ENCODE measurements around the gene C4BPB. TPM values are rescaled to one million over a fixed set of nuclear protein-coding genes. Genes with fewer than 3 reads are reported as not detected.

C4BPB gene
- total RNA-seq, 1 experiment from 2014 or later: not detected

GRCh38 chr1:207059881-207060280 lies 28.8 kb upstream of the C4BPB start:
- Histone ChIP-seq H3K27me3 (replicated peaks; ENCODE audit: insufficient read depth, low read depth, low read length, poor library complexity) (no peaks in the 10 kb centered on the region), H3K4me1 (ENCODE audit: insufficient read depth, low read length, poor library complexity, severe bottlenecking) (no peaks in the 10 kb centered on the region), H3K4me3 (ENCODE audit: low read depth, low read length, poor library complexity, severe bottlenecking) (no peak overlapping the region), H3K9me3 (ENCODE audit: low read depth, low read length, poor library complexity, severe bottlenecking) (no peaks in the 10 kb centered on the region), H3K36me3 (ENCODE audit: insufficient read depth, low read length, poor library complexity, severe bottlenecking) (no peaks in the 10 kb centered on the region), H3K27ac (ENCODE audit: low read depth, low read length, poor library complexity, severe bottlenecking) (no peak overlapping the region)
- no peak for TF ChIP-seq EZH2 (IDR thresholded peaks at IDR 0.05; ENCODE audit: borderline replicate concordance, low read depth, low read length, poor library complexity, severe bottlenecking)
- TF ChIP-seq, protein P1, sequence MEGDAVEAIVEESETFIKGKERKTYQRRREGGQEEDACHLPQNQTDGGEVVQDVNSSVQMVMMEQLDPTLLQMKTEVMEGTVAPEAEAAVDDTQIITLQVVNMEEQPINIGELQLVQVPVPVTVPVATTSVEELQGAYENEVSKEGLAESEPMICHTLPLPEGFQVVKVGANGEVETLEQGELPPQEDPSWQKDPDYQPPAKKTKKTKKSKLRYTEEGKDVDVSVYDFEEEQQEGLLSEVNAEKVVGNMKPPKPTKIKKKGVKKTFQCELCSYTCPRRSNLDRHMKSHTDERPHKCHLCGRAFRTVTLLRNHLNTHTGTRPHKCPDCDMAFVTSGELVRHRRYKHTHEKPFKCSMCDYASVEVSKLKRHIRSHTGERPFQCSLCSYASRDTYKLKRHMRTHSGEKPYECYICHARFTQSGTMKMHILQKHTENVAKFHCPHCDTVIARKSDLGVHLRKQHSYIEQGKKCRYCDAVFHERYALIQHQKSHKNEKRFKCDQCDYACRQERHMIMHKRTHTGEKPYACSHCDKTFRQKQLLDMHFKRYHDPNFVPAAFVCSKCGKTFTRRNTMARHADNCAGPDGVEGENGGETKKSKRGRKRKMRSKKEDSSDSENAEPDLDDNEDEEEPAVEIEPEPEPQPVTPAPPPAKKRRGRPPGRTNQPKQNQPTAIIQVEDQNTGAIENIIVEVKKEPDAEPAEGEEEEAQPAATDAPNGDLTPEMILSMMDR (conservative IDR thresholded peaks at IDR 0.05; ENCODE audit: low read depth, low read length): no peak
- ChIA-PET POLR2A (ENCODE audit: low non-redundant PET) (no interaction called here), CTCF (no interaction called here)
- DNase-seq (ENCODE audit: low spot score): no peak
- intact Hi-C loops (cut with micrococcal nuclease; ENCODE audit: unreplicated experiment): no loop called here
- BruUV-seq (replicated peaks): no TSS peak

GRCh38 chr1:207060596-207060995 lies 28.1 kb upstream of the C4BPB start:
- no peak for DNase-seq (ENCODE audit: low spot score)
- Histone ChIP-seq H3K27ac (ENCODE audit: low read depth, low read length, poor library complexity, severe bottlenecking) (no peak overlapping the region), H3K27me3 (replicated peaks; ENCODE audit: insufficient read depth, low read depth, low read length, poor library complexity) (no peaks in the 10 kb centered on the region), H3K9me3 (ENCODE audit: low read depth, low read length, poor library complexity, severe bottlenecking) (no peaks in the 10 kb centered on the region), H3K4me3 (ENCODE audit: low read depth, low read length, poor library complexity, severe bottlenecking) (no peak overlapping the region), H3K36me3 (ENCODE audit: insufficient read depth, low read length, poor library complexity, severe bottlenecking) (no peaks in the 10 kb centered on the region), H3K4me1 (ENCODE audit: insufficient read depth, low read length, poor library complexity, severe bottlenecking) (no peaks in the 10 kb centered on the region)
- POLR2A ChIA-PET (ENCODE audit: low non-redundant PET): no interaction called here
- intact Hi-C loops (cut with micrococcal nuclease; ENCODE audit: unreplicated experiment): no loop called here
- no TSS peak for BruUV-seq (replicated peaks)
- CTCF ChIA-PET: no interaction called here
- TF ChIP-seq EZH2 (IDR thresholded peaks at IDR 0.05; ENCODE audit: borderline replicate concordance, low read depth, low read length, poor library complexity, severe bottlenecking): no peak
- TF ChIP-seq, protein P1 (conservative IDR thresholded peaks at IDR 0.05; ENCODE audit: low read depth, low read length): no peak

- intact Hi-C loops (cut with micrococcal nuclease; ENCODE audit: unreplicated experiment): no loop called here
- BruUV-seq (replicated peaks): no TSS peak
- Histone ChIP-seq H3K27me3 (replicated peaks; ENCODE audit: insufficient read depth, low read depth, low read length, poor library complexity) (no peaks in the 10 kb centered on the region), H3K9me3 (ENCODE audit: low read depth, low read length, poor library complexity, severe bottlenecking) (no peaks in the 10 kb centered on the region), H3K4me1 (ENCODE audit: insufficient read depth, low read length, poor library complexity, severe bottlenecking) (no peaks in the 10 kb centered on the region), H3K27ac (ENCODE audit: low read depth, low read length, poor library complexity, severe bottlenecking) (no peak overlapping the region), H3K4me3 (ENCODE audit: low read depth, low read length, poor library complexity, severe bottlenecking) (no peak overlapping the region), H3K36me3 (ENCODE audit: insufficient read depth, low read length, poor library complexity, severe bottlenecking) (no peaks in the 10 kb centered on the region)
- TF ChIP-seq, protein P1 (conservative IDR thresholded peaks at IDR 0.05; ENCODE audit: low read depth, low read length): no peak
- TF ChIP-seq EZH2 (IDR thresholded peaks at IDR 0.05; ENCODE audit: borderline replicate concordance, low read depth, low read length, poor library complexity, severe bottlenecking): no peak
- DNase-seq (ENCODE audit: low spot score): no peak
- CTCF ChIA-PET: no interaction called here
- POLR2A ChIA-PET (ENCODE audit: low non-redundant PET): no interaction called here
These were observed 26.6 kb upstream of the C4BPB start for GRCh38 chr1:207062058-207062457.
